HG02938 (cell line): ENCODE measurements around the gene PTP4A1.

Experiments used
- ATAC-seq: cut with Tn5 transposase; IDR thresholded peaks from one replicate; pipeline ENCODE4 v1.9.1; 2021; ENCODE audit warnings: mild to moderate bottlenecking, moderate library complexity; ENCODE audit not compliant: unreplicated experiment

Gene PTP4A1

GRCh38 chr6:63554782-63555181, 17.5 kb upstream of the PTP4A1 start:
- ATAC-seq: no peak

- no peak for ATAC-seq
Measured at GRCh38 chr6:63556369-63556768, 15.9 kb upstream of the PTP4A1 start.

- peak; percentile 75 for ATAC-seq
Measured at GRCh38 chr6:63558278-63558677, 14.0 kb upstream of the PTP4A1 start.

- no peak for ATAC-seq
Measured at GRCh38 chr6:63560801-63561287, 11.4 kb upstream of the PTP4A1 start.

GRCh38 chr6:63561288-63561687, 11.0 kb upstream of the PTP4A1 start:
- ATAC-seq: no peak

DNA sequence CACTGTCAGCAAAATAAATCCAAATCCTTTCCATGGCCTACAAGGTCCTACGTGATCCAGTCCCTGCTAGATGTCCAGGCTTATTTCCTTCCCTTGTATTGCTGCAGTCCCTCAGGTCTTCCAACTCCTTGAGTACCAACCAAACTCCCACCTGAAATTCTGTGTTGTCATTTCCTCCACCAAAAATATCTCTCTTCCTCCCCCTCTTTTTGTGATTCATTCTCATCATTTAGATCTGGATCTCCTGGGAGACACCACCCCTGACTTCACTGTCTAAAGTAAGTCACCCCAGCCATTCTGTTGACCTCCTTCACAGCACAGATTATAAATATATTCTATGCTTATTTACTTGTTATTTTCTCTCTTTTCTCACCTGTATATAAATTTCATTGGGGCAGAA, 9.0 kb upstream of the PTP4A1 start:
- ATAC-seq: no peak

DNA sequence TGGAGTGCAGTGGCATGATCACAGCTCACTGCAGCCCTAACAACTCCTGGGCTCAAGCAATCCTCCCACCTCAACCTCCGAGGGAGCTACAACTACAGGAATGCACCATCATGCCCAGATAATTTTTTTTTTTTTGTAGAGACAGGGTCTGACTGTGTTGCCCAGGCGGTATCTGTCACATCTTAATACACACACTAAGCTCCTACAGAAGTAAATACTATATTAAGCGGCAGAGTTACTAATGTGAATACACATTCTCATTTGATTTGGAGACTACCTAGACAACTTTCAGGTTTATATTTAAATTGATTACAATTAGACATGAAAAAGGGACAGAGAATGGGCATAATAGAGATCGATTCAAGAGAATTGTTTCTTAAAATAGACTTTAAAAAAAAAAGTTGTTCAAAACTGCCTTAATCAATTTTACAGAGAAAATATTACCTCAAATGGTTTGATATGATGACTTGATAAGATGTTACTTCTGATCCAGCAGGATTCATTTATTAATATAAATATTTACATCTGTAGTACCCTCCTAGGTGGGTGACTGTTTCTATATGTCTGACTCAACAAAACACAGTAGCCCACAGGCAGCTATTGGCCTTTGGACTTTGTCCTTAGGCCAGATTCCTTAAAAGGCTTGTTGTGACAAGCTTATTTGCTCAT, 7.1 kb upstream of the PTP4A1 start:
- ATAC-seq: no peak

DNA sequence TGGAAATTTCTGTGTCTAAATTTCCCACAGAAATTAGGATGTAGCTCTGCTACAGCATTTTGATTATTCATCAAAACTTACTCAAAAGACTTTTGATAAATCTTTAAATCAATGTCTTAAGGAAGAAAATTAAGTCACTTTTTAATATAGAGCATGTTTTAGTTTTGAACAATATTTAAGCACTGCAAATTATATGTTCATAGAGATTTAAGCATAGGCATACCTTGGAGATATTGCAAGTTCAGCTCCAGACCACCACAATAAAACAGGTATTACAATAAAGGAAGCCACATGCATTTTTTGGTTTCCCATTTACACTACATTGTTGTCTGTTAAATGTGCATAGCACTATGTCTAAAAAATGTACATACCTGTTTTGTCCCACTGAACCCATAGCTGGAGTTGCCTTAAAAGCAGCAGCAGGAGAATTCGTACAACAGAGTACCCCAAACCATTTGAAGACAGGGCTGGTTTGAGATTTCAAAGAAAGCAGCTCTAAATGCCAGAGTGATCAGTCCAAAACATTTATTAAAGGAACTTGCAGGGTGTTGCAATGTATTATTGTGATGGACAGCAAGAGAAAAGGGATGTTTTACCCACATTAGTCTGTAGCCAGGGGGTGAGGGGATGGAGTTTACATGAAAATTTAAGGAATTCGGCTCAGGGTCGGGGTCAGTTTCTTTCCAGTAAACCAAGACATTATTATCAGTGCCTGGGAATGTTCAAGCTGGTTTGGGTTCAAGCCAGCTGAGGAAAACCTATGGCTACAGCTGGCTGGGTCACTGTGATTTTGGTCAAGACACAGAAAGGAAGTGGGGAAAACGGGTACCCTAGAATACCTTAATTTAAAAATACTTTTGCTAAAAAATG, 6.3 kb upstream of the PTP4A1 start:
- no peak for ATAC-seq

- ATAC-seq: no peak
Measured at GRCh38 chr6:63567966-63568365, 4.3 kb upstream of the PTP4A1 start.

DNA sequence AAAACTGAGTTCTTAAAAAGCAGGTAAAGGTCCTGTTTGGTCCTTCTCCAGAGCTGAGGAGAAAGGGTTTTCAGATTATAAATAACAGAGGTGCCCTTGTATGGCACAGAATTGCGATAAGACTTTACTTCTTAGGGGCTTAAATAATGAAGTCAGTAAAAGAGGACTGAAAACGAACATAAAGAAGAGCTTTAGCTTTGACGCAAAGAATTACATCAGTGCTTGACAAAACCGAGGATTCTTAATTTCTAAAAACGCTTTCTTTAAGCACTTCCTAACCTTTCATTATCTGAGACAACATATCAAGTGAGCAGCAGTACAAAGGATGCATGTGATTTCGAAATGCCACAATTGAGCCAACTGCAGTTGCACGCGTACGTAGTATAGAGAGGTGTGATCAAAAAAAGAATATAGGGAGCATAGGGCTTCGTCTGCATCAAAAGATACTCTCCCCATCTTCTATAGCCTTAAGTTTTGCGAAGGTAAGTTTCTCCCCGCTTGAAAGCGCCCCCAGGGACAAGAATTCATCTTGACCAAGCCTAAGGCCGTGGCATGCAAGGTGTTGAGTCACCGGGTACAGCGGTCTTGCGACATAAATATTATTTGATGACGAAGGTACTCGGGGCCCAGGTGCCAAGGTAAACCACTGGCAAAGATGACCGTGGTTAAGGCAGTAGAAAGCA, 778 bp upstream of the PTP4A1 start:
- ATAC-seq: peak; percentile 13

GRCh38 chr6:63572747-63573075, 431 bp downstream of the PTP4A1 start:
- peak; percentile 4 for ATAC-seq

GRCh38 chr6:63573076-63573898, 1.0 kb downstream of the PTP4A1 start:
- ATAC-seq: peak; percentile 28

GRCh38 chr6:63573899-63574553, 1.7 kb downstream of the PTP4A1 start:
- ATAC-seq: no peak

GRCh38 chr6:63574554-63574900, 2.2 kb downstream of the PTP4A1 start:
- ATAC-seq: no peak

DNA sequence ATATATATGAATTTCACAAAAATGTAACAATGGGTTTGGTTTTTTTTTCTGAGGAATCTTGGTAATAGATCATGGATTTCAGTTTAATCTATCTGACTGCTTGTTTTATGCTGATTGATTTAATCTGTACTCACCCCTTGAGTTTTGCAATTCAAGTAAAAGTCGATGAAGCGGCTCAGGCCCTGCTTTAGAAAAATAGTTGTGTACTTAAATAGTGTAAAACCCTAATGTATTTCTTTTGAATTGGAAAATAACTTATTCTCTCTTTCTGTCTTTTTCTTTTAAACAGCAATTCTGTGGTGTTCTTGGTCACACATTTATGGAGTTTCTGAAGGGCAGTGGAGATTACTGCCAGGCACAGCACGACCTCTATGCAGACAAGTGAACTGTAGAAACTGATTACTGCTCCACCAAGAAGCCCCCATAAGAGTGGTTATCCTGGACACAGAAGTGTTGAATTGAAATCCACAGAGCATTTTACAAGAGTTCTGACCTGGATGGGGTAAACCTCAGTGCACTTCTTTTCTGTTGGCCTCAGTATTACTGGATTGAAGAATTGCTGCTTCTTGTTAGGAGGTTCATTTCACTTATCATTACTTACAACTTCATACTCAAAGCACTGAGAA, 4.0 kb downstream of the PTP4A1 start:
- ATAC-seq: no peak

GRCh38 chr6:63576985-63577712, 4.9 kb downstream of the PTP4A1 start:
- no peak for ATAC-seq

- ATAC-seq: no peak
Measured at GRCh38 chr6:63578757-63579156, 6.5 kb downstream of the PTP4A1 start.

- ATAC-seq: no peak
Measured at GRCh38 chr6:63579937-63580703, 7.8 kb downstream of the PTP4A1 start.

DNA sequence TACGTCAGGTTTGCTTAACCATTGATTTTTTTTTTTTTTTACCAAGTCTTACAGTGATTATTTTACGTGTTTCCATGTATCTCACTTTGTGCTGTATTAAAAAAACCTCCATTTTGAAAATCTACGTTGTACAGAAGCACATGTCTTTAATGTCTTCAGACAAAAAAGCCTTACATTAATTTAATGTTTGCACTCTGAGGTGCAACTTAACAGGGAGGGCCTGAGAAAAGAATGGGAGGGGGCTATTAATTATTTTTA, 8.4 kb downstream of the PTP4A1 start:
- ATAC-seq: no peak
